Naive thymus-derived CD4-positive, alpha-beta T cell (primary cell): ENCODE measurements around the gene BCDIN3D. TPM values are rescaled to one million over a fixed set of nuclear protein-coding genes. Genes with fewer than 3 reads are reported as not detected.
A peak's percentile ranks its signal among the peaks of the same experiment; 100 is the strongest.

Experiments used
- ATAC-seq: fragments of 150-1000 bp; cut with Tn5 transposase; 2 replicates; pipeline ENCODE4 v1.10.0; 2021; ENCODE audit warnings: mild to moderate bottlenecking, moderate library complexity
- CTCF ChIA-PET: fragments of 350-600 bp; sonication (Branson Sonifier 250); formaldehyde crosslinking; loops from one replicate; lab custom pipeline; 2021; ENCODE audit warnings: antibody characterized with exemption; lab: Charles Lee
- POLR2A ChIA-PET: fragments of 350-600 bp; sonication (Branson Sonifier 250); formaldehyde crosslinking; loops from one replicate; lab custom pipeline; 2021; ENCODE audit warnings: antibody characterized with exemption, inconsistent platforms; lab: Charles Lee
- DNase-seq, 9 donors: peaks; one replicate each; pipeline versions ENCODE4 v3.0.0 to v3.0.0-alpha.2; 2020 to 2022; ENCODE audit warnings: mixed read lengths in 1 of 9
- H3K27ac ChIP-seq: one replicate; pipeline ENCODE4 v1.7.0; 2013; ENCODE audit warnings: mild to moderate bottlenecking, low read depth, low read length, moderate library complexity
- H3K27me3 ChIP-seq, 2 donors: one replicate each; pipeline ENCODE4 v1.7.0; 2013; ENCODE audit warnings: low read length in 2 of 2, mild to moderate bottlenecking in 2 of 2, moderate library complexity in 2 of 2; ENCODE audit not compliant: control insufficient read depth in 2 of 2, insufficient read depth in 2 of 2
- H3K36me3 ChIP-seq, 3 experiments: 1 replicate in 2 of 3; 2 replicates in 1 of 3; pipeline ENCODE4 v1.7.0; 2013; ENCODE audit warnings: low read length in 3 of 3, mild to moderate bottlenecking in 3 of 3, moderate library complexity in 1 of 3; ENCODE audit not compliant: insufficient read depth in 3 of 3, control insufficient read depth in 2 of 3
- H3K4me1 ChIP-seq, 2 donors: one replicate each; pipeline ENCODE4 v1.7.0; 2013; ENCODE audit warnings: low read length in 2 of 2, mild to moderate bottlenecking in 2 of 2, moderate library complexity in 1 of 2; ENCODE audit not compliant: control insufficient read depth in 2 of 2, insufficient read depth in 2 of 2
- H3K4me3 ChIP-seq: 2 replicates; pipeline ENCODE4 v1.7.0; 2013; ENCODE audit warnings: mild to moderate bottlenecking, low read length
- H3K9me3 ChIP-seq, 3 experiments: 1 replicate in 2 of 3; 2 replicates in 1 of 3; pipeline ENCODE4 v1.7.0; 2013; ENCODE audit warnings: low read length in 3 of 3; ENCODE audit not compliant: control insufficient read depth in 2 of 3
- H3K27ac Mint-ChIP-seq, 9 donors: one replicate each; pipeline ENCODE4 v1.8.0; 2020 to 2022; ENCODE audit warnings: mixed read lengths in 9 of 9, mild to moderate bottlenecking in 8 of 9, moderate library complexity in 5 of 9, inconsistent platforms in 2 of 9
- H3K27me3 Mint-ChIP-seq, 5 donors: one replicate each; pipeline ENCODE4 v1.8.0; 2021 to 2022; ENCODE audit warnings: mixed read lengths in 5 of 5, mild to moderate bottlenecking in 1 of 5
- H3K36me3 Mint-ChIP-seq, 5 donors: one replicate each; pipeline ENCODE4 v1.8.0; 2020 to 2022; ENCODE audit warnings: mixed read lengths in 5 of 5, mild to moderate bottlenecking in 3 of 5, inconsistent platforms in 1 of 5
- H3K4me1 Mint-ChIP-seq, 7 donors: one replicate each; pipeline ENCODE4 v1.8.0; 2020 to 2022; ENCODE audit warnings: mixed read lengths in 7 of 7, mild to moderate bottlenecking in 3 of 7, inconsistent platforms in 1 of 7
- H3K4me3 Mint-ChIP-seq, 10 donors: one replicate each; pipeline ENCODE4 v1.8.0; 2020 to 2022; ENCODE audit warnings: mild to moderate bottlenecking in 10 of 10, mixed read lengths in 10 of 10, moderate library complexity in 6 of 10, inconsistent platforms in 2 of 10
- H3K9me3 Mint-ChIP-seq, 11 donors: one replicate each; pipeline ENCODE4 v1.8.0; 2020 to 2022; ENCODE audit warnings: mixed read lengths in 11 of 11, mild to moderate bottlenecking in 4 of 11, inconsistent platforms in 1 of 11, moderate library complexity in 1 of 11
- intact Hi-C, 2 donors: fragments of 100-400 bp; cut with micrococcal nuclease; formaldehyde crosslinking; loops; one replicate each; pipeline ENCODE4 v1.15.1; 2023
- polyA plus RNA-seq, 2 donors: library from polyadenylated mRNA; unstranded; fragments of 300-500 nt; fragmentation: Illumina TruSeq; gene quantifications; one replicate each; pipeline ENCODE4 v1.2.3, GENCODE V29; 2021
- total RNA-seq, 6 experiments: library from RNA in 5 of 6; stranded (reverse) in 5 of 6; gene quantifications; 1 replicate in 5 of 6; 2 replicates in 1 of 6; pipeline ENCODE4 v1.2.3 and lab custom pipeline; 2021 to 2026

Gene BCDIN3D
- total and polyA plus RNA-seq, 7 experiments from 2014 or later: 3.7 to 17.4 (median 6.8) TPM

DNA sequence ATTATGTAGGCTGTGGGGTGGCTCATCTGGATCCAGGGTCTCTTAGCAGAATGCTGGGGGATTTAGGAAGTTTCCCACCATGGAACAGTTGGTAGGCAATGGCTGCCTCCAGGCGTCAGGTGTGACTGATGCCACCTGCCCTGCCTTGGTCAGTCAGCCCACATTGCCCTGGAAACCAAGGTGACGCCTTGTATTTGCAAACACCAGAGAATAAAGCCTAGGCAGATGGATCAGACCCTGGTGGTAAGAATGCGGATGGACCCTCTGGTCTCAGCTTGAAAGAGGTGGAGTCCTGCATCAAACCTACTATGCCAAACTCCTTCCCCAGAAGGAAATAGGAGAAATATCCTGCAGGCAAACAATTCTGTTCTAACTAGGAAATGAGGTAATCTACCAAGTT, 52.9 kb downstream of the BCDIN3D start:
- ATAC-seq (no peak), DNase-seq (no peak)
- Histone ChIP-seq H3K9me3 (no peaks in the 10 kb centered on the region), H3K4me1 (no peaks in the 10 kb centered on the region), H3K4me3 (no peak overlapping the region), H3K36me3 (peaks cover 0 to 7% (median 0%) of the 10 kb centered on the region in 3 experiments), H3K27ac (no peak overlapping the region), H3K27me3 (no peaks in the 10 kb centered on the region)
- Mint-ChIP-seq H3K4me3 (no peak overlapping the region), H3K36me3 (peaks cover 0 to 10% (median 8%) of the 10 kb centered on the region in 5 donors), H3K27ac (peak overlapping the region in 3 of 9 donors; percentile 46 to 58 (median 54)), H3K4me1 (no peaks in the 10 kb centered on the region), H3K9me3 (peaks cover 0 to 6% (median 4%) of the 10 kb centered on the region in 11 donors), H3K27me3 (peaks cover 0 to 3% (median 0%) of the 10 kb centered on the region in 5 donors)
- intact Hi-C loops: no loop called here
- CTCF ChIA-PET: no interaction called here
- POLR2A ChIA-PET: no interaction called here

GRCh38 chr12:49787672-49788071, 55.2 kb downstream of the BCDIN3D start:
- peaks cover 0 to 6% (median 4%) of the 10 kb centered on the region in 11 donors for H3K9me3 Mint-ChIP-seq
- Histone ChIP-seq H3K36me3 (no peaks in the 10 kb centered on the region), H3K9me3 (no peaks in the 10 kb centered on the region), H3K27me3 (no peaks in the 10 kb centered on the region), H3K4me1 (no peaks in the 10 kb centered on the region), H3K4me3 (no peak overlapping the region), H3K27ac (no peak overlapping the region)
- peaks cover 0 to 7% (median 0%) of the 10 kb centered on the region in 7 donors for H3K4me1 Mint-ChIP-seq
- intact Hi-C loops: no loop called here
- H3K4me3 Mint-ChIP-seq: no peak overlapping the region
- no peak for ATAC-seq
- ChIA-PET POLR2A (interaction anchor here (0.9 kb wide), 1 partner anchor 11 kb away, joined by 3 read pairs; no protein-coding TSS in a partner anchor), CTCF (no interaction called here)
- H3K36me3 Mint-ChIP-seq: peaks cover 0 to 10% (median 8%) of the 10 kb centered on the region in 5 donors
- no peak for DNase-seq
- peaks cover 0 to 17% (median 13%) of the 10 kb centered on the region in 5 donors for H3K27me3 Mint-ChIP-seq
- H3K27ac Mint-ChIP-seq: no peak overlapping the region

Other genes with a start within 250 kb of the BCDIN3D start
- gene FAM186B, start 237.5 kb downstream of the BCDIN3D start, total RNA-seq: 1 to 10 TPM in 1 of 5 experiments, under 1 TPM in 4; 0.24 to 1.1 (median 0.51) TPM
- under 1 TPM; 0.13 to 0.26 TPM for gene FAM186B, start 237.5 kb downstream of the BCDIN3D start, polyA plus RNA-seq
- gene PRPF40B, start 219.5 kb downstream of the BCDIN3D start, total RNA-seq: 10 to 100 TPM in 4 of 5 experiments, 1 to 10 TPM in 1; 7.8 to 24.1 (median 12.1) TPM
- 1 to 10 TPM; 2.0 to 4.2 TPM for gene PRPF40B, start 219.5 kb downstream of the BCDIN3D start, polyA plus RNA-seq
- gene FMNL3, start 135.7 kb downstream of the BCDIN3D start, total RNA-seq: 10 to 100 TPM; 33.3 to 40.4 (median 39.7) TPM
- 10 to 100 TPM; 10.4 to 12.0 TPM for gene FMNL3, start 135.7 kb downstream of the BCDIN3D start, polyA plus RNA-seq
- 100 to 1,000 TPM; 307 to 432 (median 381) TPM for gene TMBIM6, start 101.5 kb downstream of the BCDIN3D start, total RNA-seq
- 100 to 1,000 TPM; 835 to 916 TPM for gene TMBIM6, start 101.5 kb downstream of the BCDIN3D start, polyA plus RNA-seq
- gene NCKAP5L, start 14.7 kb downstream of the BCDIN3D start, total RNA-seq: 10 to 100 TPM in 4 of 5 experiments, 1 to 10 TPM in 1; 4.3 to 27.5 (median 12.0) TPM
- 1 to 10 TPM; 1.8 to 5.4 TPM for gene NCKAP5L, start 14.7 kb downstream of the BCDIN3D start, polyA plus RNA-seq
- under 1 TPM in 2 of 5 experiments, not detected in 3; 0.22 to 0.85 TPM for gene FAIM2, start 60.8 kb upstream of the BCDIN3D start, total RNA-seq
- gene FAIM2, start 60.8 kb upstream of the BCDIN3D start, polyA plus RNA-seq: not detected
- gene AQP2, start 107.6 kb upstream of the BCDIN3D start, total RNA-seq: not detected
- gene AQP2, start 107.6 kb upstream of the BCDIN3D start, polyA plus RNA-seq: not detected
- gene AQP5, start 118.8 kb upstream of the BCDIN3D start, total RNA-seq: not detected
- not detected for gene AQP5, start 118.8 kb upstream of the BCDIN3D start, polyA plus RNA-seq
- not detected for gene AQP6, start 129.8 kb upstream of the BCDIN3D start, total RNA-seq
- not detected for gene AQP6, start 129.8 kb upstream of the BCDIN3D start, polyA plus RNA-seq
- 100 to 1,000 TPM in 1 of 5 experiments, 10 to 100 TPM in 1, 1 to 10 TPM in 3; 4.2 to 111 (median 8.0) TPM for gene RACGAP1, start 182.4 kb upstream of the BCDIN3D start, total RNA-seq
- gene RACGAP1, start 182.4 kb upstream of the BCDIN3D start, polyA plus RNA-seq: 10 to 100 TPM in 1 of 2 donors, 1 to 10 TPM in 1; 8.6 to 11.1 TPM
- gene ASIC1, start 214.5 kb upstream of the BCDIN3D start, total RNA-seq: 10 to 100 TPM in 1 of 5 experiments, 1 to 10 TPM in 3, under 1 TPM in 1; 0.34 to 10.1 (median 2.0) TPM
- under 1 TPM; 0.14 to 0.51 TPM for gene ASIC1, start 214.5 kb upstream of the BCDIN3D start, polyA plus RNA-seq
- 10 to 100 TPM; 65.1 to 88.5 (median 67.5) TPM for gene SMARCD1, start 242.2 kb upstream of the BCDIN3D start, total RNA-seq
- gene SMARCD1, start 242.2 kb upstream of the BCDIN3D start, polyA plus RNA-seq: 10 to 100 TPM in 1 of 2 donors, 1 to 10 TPM in 1; 9.5 to 16.6 TPM